Measurements from ENCODE around the gene DLEC1.

DNA sequence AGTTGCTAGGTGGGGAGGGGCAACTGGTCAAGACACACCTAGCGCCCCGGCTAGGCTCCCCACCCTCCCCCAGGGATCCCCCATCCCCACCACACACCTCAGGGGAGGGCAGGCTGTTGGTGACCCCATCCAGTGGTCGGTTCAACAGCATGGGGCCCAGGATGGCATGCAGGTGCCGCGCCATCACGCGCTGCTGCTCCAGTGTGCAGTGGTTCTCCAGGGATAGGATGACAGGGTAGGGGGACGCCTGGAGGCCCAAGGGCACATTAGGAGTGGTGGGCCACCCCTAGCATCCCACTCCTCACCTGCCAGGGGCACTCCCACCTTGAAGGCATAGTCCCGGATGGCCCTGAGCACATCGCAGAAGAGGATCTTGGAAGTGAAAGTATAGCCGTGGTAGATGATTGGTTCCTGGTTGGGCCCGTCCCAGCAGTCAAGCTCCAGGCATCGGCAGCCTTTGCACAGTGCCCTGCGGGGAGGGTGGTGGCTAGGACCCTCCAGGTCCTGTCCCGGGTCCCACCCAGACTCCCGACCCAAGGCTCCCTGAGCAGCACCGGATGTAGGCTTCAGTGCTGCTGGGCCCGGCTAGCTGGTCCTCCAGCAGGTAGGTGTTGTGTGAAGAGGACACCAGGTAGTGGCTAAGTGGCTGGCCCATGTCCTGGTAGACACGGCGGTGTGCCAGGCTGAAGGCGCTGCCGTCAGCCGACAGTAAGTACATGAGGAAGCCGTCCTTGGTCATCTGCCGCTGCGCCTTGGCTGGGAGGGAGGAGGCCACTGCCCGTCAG is 29.0 kb upstream of the DLEC1 start:
- TF ChIP-seq, protein P1, sequence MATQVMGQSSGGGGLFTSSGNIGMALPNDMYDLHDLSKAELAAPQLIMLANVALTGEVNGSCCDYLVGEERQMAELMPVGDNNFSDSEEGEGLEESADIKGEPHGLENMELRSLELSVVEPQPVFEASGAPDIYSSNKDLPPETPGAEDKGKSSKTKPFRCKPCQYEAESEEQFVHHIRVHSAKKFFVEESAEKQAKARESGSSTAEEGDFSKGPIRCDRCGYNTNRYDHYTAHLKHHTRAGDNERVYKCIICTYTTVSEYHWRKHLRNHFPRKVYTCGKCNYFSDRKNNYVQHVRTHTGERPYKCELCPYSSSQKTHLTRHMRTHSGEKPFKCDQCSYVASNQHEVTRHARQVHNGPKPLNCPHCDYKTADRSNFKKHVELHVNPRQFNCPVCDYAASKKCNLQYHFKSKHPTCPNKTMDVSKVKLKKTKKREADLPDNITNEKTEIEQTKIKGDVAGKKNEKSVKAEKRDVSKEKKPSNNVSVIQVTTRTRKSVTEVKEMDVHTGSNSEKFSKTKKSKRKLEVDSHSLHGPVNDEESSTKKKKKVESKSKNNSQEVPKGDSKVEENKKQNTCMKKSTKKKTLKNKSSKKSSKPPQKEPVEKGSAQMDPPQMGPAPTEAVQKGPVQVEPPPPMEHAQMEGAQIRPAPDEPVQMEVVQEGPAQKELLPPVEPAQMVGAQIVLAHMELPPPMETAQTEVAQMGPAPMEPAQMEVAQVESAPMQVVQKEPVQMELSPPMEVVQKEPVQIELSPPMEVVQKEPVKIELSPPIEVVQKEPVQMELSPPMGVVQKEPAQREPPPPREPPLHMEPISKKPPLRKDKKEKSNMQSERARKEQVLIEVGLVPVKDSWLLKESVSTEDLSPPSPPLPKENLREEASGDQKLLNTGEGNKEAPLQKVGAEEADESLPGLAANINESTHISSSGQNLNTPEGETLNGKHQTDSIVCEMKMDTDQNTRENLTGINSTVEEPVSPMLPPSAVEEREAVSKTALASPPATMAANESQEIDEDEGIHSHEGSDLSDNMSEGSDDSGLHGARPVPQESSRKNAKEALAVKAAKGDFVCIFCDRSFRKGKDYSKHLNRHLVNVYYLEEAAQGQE (IDR thresholded peaks at IDR 0.05; ENCODE audit: insufficient read depth in 1 of 2, low read depth in 2 of 2, low read length in 2 of 2): no peak
- no peak for TF ChIP-seq POLR2AphosphoS5 (IDR thresholded peaks at IDR 0.05; ENCODE audit: low read depth, low read length)

Measured in PFSK-1 (cell line).